Activated CD4-positive, alpha-beta T cell treated with anti-CD3 and anti-CD28 coated beads, Interleukin-2, amount 50 U/mL, for 24 hours (primary cell): ENCODE measurements around the gene ACOXL.
"Not testable (repeated sequence)": the region's sequence is repeated elsewhere in the genome, so short reads cannot be mapped to it uniquely, and the experiment has no call there.

Experiments
- DNase-seq, 2 donors: peaks; one replicate each; pipeline ENCODE4 v3.0.0-alpha.2; 2020; ENCODE audit warnings: low read depth in 1 of 2, low spot score in 1 of 2

The ACOXL gene

GRCh38 chr2:111050701-111051376 lies 318.5 kb downstream of the ACOXL start:
- DNase-seq, result no peak

- DNase-seq, result no peak
Measured at GRCh38 chr2:111052621-111053020, 320.2 kb downstream of the ACOXL start.

GRCh38 chr2:111053266-111053665 lies 320.9 kb downstream of the ACOXL start:
- DNase-seq, result no peak

GRCh38 chr2:111053825-111054515 lies 321.6 kb downstream of the ACOXL start:
- no peak for DNase-seq

GRCh38 chr2:111054791-111055691 lies 322.7 kb downstream of the ACOXL start:
- peak in 1 of 2 donors; percentile 41 for DNase-seq

GRCh38 chr2:111055735-111056134 lies 323.4 kb downstream of the ACOXL start:
- no peak for DNase-seq

GRCh38 chr2:111057045-111057444 lies 324.7 kb downstream of the ACOXL start:
- DNase-seq, result no peak

- no peak for DNase-seq
Measured at GRCh38 chr2:111057721-111058120, 325.3 kb downstream of the ACOXL start.

- DNase-seq, result no peak
Measured at GRCh38 chr2:111058264-111058663, 325.9 kb downstream of the ACOXL start.

GRCh38 chr2:111061191-111061590 lies 328.8 kb downstream of the ACOXL start:
- no peak for DNase-seq

GRCh38 chr2:111062417-111062816 lies 330.0 kb downstream of the ACOXL start:
- DNase-seq, result no peak

GRCh38 chr2:111066062-111066593 lies 333.8 kb downstream of the ACOXL start:
- DNase-seq, result no peak

GRCh38 chr2:111068435-111069058 lies 336.2 kb downstream of the ACOXL start:
- DNase-seq, result no peak

GRCh38 chr2:111069722-111070121 lies 337.3 kb downstream of the ACOXL start:
- no peak for DNase-seq

GRCh38 chr2:111071600-111072171 lies 339.3 kb downstream of the ACOXL start:
- DNase-seq, result no peak

- DNase-seq, result no peak
Measured at GRCh38 chr2:111072220-111072871, 340.0 kb downstream of the ACOXL start.

- not testable (repeated sequence) for DNase-seq
Measured at GRCh38 chr2:111082659-111083058, 350.3 kb downstream of the ACOXL start.

- DNase-seq, result no peak
Measured at GRCh38 chr2:111091811-111092211, 359.4 kb downstream of the ACOXL start.

GRCh38 chr2:111094691-111095090 lies 362.3 kb downstream of the ACOXL start:
- DNase-seq, result no peak

- no peak for DNase-seq
Measured at GRCh38 chr2:111095434-111095833, 363.1 kb downstream of the ACOXL start.
